ENCODE data around the gene PGM5.

DNA sequence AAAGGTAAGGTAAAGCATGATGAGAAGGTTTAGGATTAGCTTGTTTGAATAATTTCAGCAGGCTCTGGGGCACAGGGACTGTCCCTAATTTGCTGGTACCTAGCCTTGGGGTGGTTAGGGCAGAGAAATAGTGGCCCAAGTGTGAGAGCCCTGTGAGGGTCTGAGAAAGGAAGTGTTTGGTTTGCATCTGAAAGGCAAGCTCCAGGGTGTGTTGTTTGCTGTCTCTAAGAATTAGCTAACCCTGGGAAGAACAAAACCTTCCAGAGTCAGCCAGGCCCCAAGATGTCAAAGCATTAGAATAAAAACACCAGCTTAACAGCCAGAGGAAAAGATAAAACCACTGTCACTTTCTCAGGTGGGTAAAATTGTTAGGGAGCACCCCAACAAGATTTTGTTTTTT, 153.3 kb downstream of the PGM5 start:
- TF ChIP-seq, protein P1, sequence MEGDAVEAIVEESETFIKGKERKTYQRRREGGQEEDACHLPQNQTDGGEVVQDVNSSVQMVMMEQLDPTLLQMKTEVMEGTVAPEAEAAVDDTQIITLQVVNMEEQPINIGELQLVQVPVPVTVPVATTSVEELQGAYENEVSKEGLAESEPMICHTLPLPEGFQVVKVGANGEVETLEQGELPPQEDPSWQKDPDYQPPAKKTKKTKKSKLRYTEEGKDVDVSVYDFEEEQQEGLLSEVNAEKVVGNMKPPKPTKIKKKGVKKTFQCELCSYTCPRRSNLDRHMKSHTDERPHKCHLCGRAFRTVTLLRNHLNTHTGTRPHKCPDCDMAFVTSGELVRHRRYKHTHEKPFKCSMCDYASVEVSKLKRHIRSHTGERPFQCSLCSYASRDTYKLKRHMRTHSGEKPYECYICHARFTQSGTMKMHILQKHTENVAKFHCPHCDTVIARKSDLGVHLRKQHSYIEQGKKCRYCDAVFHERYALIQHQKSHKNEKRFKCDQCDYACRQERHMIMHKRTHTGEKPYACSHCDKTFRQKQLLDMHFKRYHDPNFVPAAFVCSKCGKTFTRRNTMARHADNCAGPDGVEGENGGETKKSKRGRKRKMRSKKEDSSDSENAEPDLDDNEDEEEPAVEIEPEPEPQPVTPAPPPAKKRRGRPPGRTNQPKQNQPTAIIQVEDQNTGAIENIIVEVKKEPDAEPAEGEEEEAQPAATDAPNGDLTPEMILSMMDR (IDR thresholded peaks at IDR 0.05; ENCODE audit: control extremely low read depth in 1 of 3, insufficient read depth in 1 of 3, low read depth in 1 of 3, low read length in 3 of 3), result no peak
- TF ChIP-seq TAF1 (IDR thresholded peaks at IDR 0.05; ENCODE audit: low read depth, low read length) (no peak), ZNF274 (IDR thresholded peaks at IDR 0.05; ENCODE audit: borderline replicate concordance, extremely low read depth, low read length) (no peak), POLR2AphosphoS5 (IDR thresholded peaks at IDR 0.05; ENCODE audit: low read depth, low read length) (peak; percentile 68; the same call in 1 of the 2 replicates), CTBP2 (IDR thresholded peaks at IDR 0.05; ENCODE audit: borderline replicate concordance, insufficient read depth, insufficient read length, low read length) (no peak), POLR2A (IDR thresholded peaks at IDR 0.05; ENCODE audit: control extremely low read depth in 1 of 2, low read depth in 2 of 2, low read length in 2 of 2) (no peak), POU5F1 (IDR thresholded peaks at IDR 0.05; ENCODE audit: low read depth, low read length) (no peak), EP300 (IDR thresholded peaks at IDR 0.05; ENCODE audit: borderline replicate concordance in 1 of 2, low read depth in 2 of 2, low read length in 2 of 2) (no peak), GABPA (IDR thresholded peaks at IDR 0.05; ENCODE audit: borderline replicate concordance, insufficient read depth, low read length) (no peak), TBP (IDR thresholded peaks at IDR 0.05; ENCODE audit: low read depth, low read length) (no peak), RFX5 (IDR thresholded peaks at IDR 0.05; ENCODE audit: borderline replicate concordance, low read depth, low read length) (no peak), EGR1 (IDR thresholded peaks at IDR 0.05; ENCODE audit: borderline replicate concordance, low read depth, low read length) (no peak; the same call in 1 of the 2 replicates)
- TF ChIP-seq, protein P2, sequence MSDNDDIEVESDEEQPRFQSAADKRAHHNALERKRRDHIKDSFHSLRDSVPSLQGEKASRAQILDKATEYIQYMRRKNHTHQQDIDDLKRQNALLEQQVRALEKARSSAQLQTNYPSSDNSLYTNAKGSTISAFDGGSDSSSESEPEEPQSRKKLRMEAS (IDR thresholded peaks at IDR 0.05), result no peak
- TF ChIP-seq, protein P3, sequence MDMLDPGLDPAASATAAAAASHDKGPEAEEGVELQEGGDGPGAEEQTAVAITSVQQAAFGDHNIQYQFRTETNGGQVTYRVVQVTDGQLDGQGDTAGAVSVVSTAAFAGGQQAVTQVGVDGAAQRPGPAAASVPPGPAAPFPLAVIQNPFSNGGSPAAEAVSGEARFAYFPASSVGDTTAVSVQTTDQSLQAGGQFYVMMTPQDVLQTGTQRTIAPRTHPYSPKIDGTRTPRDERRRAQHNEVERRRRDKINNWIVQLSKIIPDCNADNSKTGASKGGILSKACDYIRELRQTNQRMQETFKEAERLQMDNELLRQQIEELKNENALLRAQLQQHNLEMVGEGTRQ (IDR thresholded peaks at IDR 0.05; ENCODE audit: low read length), result no peak
